Dermis microvascular lymphatic vessel endothelial cell (primary cell): Measurements from ENCODE around the gene ANO4. TPM values are rescaled to one million over a fixed set of nuclear protein-coding genes. Genes with fewer than 3 reads are reported as not detected.
"Not testable (repeated sequence)": the region's sequence is repeated elsewhere in the genome, so short reads cannot be mapped to it uniquely, and the experiment has no call there.

Source experiments
- DNase-seq, 2 donors: peaks; one replicate each; pipeline versions ENCODE4 v3.0.0 to v3.0.0-alpha.2; 2010; ENCODE audit warnings: low read depth in 2 of 2
- total RNA-seq: library from RNA; depleted of rRNA; stranded (reverse); fragments of >200 nt; gene quantifications from 2 replicates; pipeline ENCODE4 v1.2.1, GENCODE V29; 2014

ANO4 gene
- total RNA-seq, 1 donor from 2014 or later = 1.7 TPM

GRCh38 chr12:100987552-100988521 is 193.3 kb downstream of the ANO4 start:
- peak; percentile 36 to 75 for DNase-seq

GRCh38 chr12:100989509-100989908 is 194.9 kb downstream of the ANO4 start:
- DNase-seq = not testable (repeated sequence)

GRCh38 chr12:100991102-100991501 is 196.5 kb downstream of the ANO4 start:
- no peak for DNase-seq

- no peak for DNase-seq
Measured at GRCh38 chr12:100992194-100992593, 197.6 kb downstream of the ANO4 start.

- no peak for DNase-seq
Measured at GRCh38 chr12:100993916-100994450, 199.4 kb downstream of the ANO4 start.

GRCh38 chr12:100995201-100995600 is 200.6 kb downstream of the ANO4 start:
- DNase-seq = no peak

- no peak for DNase-seq
Measured at GRCh38 chr12:100995771-100996170, 201.2 kb downstream of the ANO4 start.

- no peak for DNase-seq
Measured at GRCh38 chr12:101001669-101002068, 207.1 kb downstream of the ANO4 start.

- no peak for DNase-seq
Measured at GRCh38 chr12:101002696-101003419, 208.3 kb downstream of the ANO4 start.

GRCh38 chr12:101004898-101005297 is 210.3 kb downstream of the ANO4 start:
- no peak for DNase-seq

GRCh38 chr12:101009274-101009673 is 214.7 kb downstream of the ANO4 start:
- DNase-seq = no peak

- DNase-seq = no peak
Measured at GRCh38 chr12:101010896-101011295, 216.3 kb downstream of the ANO4 start.

GRCh38 chr12:101013993-101014392 is 219.4 kb downstream of the ANO4 start:
- no peak for DNase-seq

- DNase-seq = no peak
Measured at GRCh38 chr12:101015044-101015443, 220.5 kb downstream of the ANO4 start.

- peak in 1 of 2 donors; percentile 86 for DNase-seq
Measured at GRCh38 chr12:101018540-101018939, 224.0 kb downstream of the ANO4 start.

GRCh38 chr12:101019201-101019600 is 224.6 kb downstream of the ANO4 start:
- DNase-seq = no peak

- DNase-seq = no peak
Measured at GRCh38 chr12:101019667-101020066, 225.1 kb downstream of the ANO4 start.

GRCh38 chr12:101021442-101021841 is 226.9 kb downstream of the ANO4 start:
- DNase-seq = peak in 1 of 2 donors; percentile 13

- peak; percentile 34 to 77 for DNase-seq
Measured at GRCh38 chr12:101021911-101022388, 227.4 kb downstream of the ANO4 start.

- DNase-seq = no peak
Measured at GRCh38 chr12:101027200-101027599, 232.6 kb downstream of the ANO4 start.

GRCh38 chr12:101027816-101028215 is 233.2 kb downstream of the ANO4 start:
- no peak for DNase-seq

GRCh38 chr12:101038289-101038871 is 243.8 kb downstream of the ANO4 start:
- DNase-seq = no peak
